GM19238 (cell line): ENCODE measurements around the gene LY6G6F.
A peak's percentile ranks its signal among the peaks of the same experiment; 100 is the strongest.

ENCODE experiments used
- DNase-seq: peaks from one replicate; pipeline ENCODE4 v3.0.0; 2011; ENCODE audit warnings: low spot score; ENCODE audit not compliant: insufficient read length

The LY6G6F gene

DNA sequence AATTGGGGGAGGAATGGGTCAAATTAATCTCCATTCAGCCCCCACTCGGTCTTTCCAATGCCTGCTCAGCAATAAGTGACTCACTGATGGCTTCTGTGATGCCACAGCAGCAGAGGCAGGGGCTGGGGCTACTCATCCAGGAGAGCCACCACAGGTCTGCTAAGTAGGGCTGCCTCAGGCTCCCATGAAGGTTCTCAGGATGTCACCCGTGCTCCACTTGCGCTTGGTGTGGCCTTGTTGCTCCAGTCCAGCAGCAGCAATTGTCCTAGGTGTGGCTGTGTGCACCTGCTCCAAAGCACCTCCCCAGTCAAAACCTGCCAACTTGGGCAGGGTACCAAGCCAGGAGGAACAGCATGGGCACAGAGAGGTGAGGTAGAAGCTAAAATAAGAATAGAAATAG, 15.5 kb downstream of the LY6G6F start:
- DNase-seq = no peak

DNA sequence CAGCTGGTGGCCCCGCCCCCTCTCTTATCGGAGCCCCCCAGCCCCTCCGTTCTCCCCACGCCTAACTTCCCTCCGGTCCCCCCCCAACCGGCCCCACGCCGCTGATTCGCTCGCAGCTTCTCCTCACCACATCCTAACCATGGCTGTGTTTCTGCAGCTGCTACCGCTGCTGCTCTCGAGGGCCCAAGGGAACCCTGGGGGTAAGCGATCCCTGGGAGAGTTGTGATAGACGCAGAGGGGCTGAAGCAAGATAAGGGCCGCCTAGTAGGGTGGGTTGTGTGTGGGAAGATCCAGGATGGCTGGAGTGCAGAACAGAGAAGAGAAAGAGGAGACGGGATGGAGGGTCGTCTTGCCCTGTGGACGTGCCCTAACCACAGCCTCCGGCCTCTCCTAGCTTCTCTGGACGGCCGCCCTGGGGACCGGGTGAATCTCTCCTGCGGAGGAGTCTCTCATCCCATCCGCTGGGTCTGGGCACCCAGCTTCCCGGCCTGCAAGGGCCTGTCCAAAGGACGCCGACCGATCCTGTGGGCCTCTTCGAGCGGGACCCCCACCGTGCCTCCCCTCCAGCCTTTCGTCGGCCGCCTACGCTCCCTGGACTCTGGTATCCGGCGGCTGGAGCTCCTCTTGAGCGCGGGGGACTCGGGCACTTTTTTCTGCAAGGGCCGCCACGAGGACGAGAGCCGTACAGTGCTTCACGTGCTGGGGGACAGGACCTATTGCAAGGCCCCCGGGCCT, 16.7 kb downstream of the LY6G6F start, which contains the start of gene MPIG6B:
Gene MPIG6B, plus strand, starts transcription at position 129 of the 735 bp plus-strand sequence. Its CDS starts 11 bp downstream, at position 140.
- DNase-seq = no peak

DNA sequence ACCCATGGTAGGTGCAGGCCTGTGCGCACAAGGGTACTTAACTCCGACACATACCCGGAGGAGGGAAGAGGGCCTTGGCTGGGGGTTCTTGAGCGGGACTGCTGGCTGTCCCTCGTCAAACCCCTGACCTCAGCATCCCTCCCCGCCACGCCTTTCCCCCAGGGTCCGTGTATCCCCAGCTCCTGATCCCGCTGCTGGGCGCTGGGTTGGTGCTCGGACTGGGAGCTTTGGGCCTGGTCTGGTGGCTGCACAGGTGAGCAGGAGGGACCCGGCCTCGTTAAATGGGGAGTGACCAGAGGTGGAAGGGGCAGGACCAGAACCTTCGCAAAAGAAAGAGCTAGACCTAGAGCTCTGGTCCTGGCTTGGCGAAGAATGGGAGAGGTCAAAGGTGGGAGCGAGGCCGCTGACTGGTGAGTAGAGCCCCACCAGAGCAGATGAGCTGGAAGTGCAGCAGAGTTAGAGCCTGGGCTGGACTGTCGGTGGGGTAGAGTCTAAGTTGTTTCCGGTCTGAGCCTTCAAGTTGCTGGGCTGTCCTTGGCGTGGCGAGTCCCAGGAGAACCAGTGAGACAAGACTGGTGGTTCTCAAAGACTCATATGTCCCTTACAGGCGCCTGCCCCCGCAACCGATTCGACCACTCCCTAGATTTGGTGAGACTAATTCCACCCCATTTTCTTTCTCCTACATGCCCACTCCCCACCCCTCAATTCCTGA, 17.5 kb downstream of the LY6G6F start:
- DNase-seq = no peak

DNA sequence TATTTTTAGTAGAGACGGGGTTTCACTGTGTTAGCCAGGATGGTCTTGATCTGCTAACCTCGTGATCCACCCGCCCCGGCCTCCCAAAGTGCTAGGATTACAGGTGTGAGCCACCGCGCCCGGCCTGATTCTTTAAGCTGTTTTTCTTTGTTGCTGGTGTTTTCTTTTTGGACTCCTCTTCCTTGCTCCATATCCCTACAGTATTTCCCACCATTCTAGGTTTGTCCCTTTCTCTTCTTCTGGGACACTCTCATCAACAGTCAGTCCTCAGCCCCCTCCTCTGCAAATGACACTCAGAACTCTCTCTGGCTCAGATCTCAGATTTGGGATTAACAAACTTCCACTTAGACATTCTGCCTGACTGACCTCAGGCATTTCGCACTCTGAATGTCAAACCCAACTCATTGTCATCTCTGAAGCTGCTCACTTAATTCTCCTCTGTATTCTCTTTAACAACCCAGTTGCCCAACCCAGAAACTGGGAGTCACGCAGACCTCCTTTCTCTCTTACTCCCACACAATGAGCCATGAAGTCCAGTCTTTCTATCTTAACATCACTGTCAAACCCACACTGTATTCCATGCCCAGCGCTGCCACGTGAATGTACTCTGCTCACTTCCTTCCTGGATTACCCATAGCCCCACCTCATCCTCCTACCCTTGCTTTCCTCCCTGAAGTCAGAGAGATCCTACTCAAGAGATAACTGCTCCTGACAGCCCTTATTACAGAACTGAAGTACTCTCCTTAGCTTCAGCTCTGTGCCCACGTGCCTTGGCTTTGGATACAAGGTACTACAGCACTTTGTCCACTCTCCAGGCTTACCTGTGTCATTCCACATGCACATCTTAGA, 19.1 kb downstream of the LY6G6F start:
- DNase-seq = no peak

DNA sequence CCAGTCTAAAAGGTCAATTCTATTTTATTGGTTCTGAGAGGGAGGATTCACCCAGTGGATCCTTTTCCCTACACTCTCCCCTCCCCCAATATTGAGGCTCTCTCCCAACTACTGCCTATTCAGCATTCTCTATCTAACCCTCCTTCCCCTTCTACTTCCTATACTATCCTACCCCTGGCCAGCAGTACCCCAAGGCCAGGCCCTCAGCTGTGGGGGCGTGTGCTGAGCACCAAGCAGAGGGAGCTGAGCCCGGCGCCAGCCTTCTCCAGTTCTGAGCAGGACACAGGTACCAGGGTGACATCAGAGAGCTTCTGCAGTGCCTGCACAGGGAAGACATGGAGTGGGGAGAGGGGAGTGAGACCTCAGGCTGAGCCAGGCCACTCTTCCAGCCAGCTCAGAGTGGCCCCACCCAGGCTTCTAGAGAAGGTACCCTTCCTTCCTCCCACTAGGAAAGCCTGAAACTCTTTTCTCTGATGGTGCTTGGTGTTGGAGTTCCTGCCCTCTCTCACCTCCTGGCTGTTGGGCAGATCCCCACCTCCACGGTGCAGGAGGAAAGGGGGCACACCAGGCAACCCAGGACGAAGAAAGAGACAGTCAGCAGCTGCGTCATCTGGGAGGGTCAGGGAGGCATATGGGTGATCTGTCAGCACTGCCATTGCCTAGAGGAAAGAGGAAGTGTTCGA, 20.5 kb downstream of the LY6G6F start:
- DNase-seq = peak; percentile 81

DNA sequence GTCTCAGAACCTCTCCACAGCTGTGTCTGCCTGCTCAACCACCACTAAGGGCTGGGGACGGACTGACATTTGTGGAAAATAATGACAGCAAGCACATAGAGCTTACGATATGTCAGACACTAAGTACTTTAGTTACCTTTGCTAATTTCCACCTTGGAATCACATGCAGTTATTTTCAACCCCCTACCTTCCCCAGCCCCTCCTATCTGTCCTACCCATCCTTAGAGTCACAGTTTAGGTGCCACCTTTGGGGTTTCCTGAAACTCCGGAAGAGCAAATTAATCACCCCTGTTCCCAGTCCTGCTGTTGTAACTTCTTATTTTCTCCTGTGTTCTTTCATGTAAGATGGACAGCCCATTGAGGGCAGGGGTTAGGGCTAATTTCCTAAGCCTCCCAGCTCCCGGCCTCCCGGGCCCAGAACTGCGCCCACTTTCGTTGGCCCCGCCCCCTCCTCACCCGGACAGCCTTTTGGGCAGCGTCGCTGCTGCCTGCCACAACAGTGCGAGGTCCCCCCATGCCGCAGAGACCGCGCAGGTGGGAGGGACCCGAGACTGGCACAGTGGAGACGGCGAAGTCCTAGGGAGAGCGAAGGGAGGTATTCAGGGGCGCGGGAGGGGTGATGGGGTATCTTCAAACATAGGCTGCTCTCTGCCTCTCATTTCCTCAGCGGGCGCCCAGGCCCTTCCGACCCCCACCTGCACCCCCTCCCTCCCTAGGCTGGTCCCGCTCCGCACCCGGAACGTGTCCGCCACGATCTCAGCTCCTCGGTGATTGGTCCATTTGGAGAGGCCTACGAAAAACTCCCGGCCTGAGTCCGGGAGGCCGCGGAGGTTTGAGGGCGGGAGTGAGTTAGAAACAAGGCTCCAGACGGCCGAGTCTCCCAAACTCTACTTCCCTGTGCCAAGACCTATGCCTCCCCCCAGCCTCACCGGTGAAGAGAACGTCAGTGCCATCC, 21.3 kb downstream of the LY6G6F start:
- DNase-seq = no peak

DNA sequence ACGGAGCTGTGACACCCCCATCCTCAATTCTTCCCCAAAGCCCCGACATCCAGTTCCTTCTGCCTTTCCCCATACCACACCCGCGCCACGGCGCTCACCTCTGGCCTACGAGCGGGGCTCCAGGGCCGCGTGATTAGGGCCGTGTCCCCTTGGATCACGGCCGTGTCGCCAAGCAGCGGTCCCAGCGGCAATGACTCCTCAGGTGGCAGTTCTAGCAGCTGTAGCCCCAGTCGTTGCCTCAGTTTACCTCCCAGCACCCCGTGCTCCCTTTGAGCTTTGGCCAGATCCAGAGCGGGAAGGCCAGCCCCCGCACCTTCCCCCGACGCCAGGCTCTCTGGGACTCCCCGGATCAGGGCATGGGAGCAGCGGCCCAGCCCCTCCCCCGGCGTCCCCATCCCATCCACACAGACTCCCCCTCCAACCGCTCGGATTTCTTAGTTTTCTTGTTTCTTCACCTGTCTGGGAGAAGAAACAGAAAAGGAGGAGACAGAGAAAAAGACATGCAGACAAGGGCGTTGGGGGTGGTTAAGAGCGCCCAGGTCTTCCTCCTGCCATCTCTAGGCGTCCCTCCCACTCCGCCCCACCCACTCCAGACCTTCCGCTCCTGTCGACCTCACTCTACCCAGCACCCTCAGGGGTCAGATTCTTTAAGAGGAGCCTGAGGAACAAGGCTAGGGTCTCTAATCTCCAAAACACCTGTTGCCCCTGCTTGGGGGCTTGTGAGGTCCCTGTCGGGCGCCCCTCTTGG, 22.3 kb downstream of the LY6G6F start, which contains the start of gene DDAH2:
Gene DDAH2, minus strand, starts transcription at position 533 of the 748 bp plus-strand sequence. Its CDS starts 138 bp downstream, at position 395.
- DNase-seq = no peak

DNA sequence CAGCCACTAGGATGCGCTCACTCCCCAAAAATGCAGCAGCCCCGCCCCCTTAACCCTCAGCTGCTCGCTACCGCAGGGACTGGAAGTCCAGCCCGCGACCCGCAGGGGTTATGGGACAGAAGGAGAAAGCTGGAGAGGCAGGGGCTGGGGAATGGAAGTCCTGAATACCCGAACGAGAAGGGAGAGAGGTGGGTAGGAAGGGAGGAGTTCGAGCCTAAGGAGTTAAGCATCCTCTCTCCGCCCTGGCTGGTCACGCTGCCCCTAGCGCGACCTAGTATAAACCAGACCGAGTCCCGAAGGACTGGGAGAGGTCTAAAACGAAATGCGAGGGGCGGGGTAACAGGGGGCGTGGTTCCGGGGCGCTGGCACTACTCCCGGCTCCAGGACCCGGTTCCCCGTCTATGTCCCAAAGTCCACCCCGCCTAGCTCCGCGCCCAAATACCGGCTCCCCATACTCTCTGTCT, 22.9 kb downstream of the LY6G6F start:
- DNase-seq = peak; percentile 60

DNA sequence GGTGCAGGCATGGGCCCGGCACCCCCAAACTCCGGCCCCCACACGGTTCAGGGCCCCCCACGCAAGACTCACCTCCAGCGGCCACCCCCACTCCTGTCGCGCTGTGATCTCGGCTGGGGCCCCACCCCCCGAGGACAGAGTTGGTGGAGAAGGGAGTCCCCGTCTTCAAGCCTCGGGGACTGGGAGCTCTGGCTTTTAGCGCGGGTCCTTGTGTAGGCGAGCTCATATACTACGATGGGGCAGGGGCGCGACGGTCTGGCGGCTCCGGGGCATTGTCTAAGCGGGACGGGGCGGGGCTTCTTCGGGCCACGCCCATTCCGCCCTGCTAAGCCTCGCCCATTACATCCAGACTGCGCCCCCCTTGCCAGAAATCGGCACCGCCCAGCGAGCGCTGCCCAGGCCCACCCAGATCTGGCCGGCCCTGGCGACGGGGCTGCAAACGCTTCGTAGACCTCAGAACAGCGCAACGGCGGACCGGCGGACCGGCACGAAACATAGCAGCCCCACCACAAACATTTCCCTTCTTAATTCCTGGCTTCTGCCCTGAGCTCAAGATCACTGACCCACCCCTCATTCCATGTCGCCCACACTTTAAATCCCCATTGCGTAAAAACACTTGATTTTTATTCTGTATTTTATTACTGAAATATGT, 23.4 kb downstream of the LY6G6F start:
- peak; percentile 50 for DNase-seq

DNA sequence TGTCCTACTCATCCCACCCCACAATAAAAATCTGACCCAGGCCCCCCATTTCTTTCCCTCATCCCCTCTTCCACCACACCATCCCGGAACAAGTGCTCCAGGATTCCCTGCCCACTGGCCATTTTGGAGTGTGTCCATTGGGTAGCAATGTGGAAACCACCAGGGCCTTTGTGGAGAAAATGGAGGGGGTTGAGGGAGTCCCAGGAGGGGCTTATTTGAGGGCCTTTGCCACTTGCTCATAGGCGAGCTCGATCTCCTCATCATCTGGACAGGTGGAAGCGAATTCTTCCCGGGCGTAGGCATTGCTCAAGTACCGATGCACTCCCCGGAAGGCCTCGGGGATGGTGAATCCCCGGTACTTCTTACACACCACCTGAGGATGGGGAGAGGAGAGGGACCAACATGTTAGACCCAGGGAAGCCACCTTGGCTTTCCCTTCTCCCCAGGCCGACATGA, 24.0 kb downstream of the LY6G6F start:
- DNase-seq = no peak

DNA sequence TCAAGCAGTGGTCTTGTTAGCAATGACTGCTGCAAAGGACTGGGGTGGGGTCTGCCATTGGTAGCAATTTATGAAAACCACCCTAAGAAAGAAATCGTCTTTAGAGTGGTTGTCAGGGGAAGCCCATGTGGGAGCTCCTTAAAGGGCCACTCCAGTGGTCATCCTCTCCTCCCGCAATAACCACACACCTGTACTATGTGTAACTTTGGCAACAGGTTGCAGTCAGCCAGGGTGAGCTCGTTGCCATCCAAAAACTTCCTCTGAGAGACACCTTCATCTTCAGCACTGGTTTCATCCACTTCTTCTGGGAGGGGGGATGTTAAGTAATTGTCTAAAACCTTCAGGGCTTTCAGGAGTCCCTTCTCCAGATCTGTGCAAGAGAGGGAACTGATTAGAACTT, 25.4 kb downstream of the LY6G6F start:
- DNase-seq = no peak

DNA sequence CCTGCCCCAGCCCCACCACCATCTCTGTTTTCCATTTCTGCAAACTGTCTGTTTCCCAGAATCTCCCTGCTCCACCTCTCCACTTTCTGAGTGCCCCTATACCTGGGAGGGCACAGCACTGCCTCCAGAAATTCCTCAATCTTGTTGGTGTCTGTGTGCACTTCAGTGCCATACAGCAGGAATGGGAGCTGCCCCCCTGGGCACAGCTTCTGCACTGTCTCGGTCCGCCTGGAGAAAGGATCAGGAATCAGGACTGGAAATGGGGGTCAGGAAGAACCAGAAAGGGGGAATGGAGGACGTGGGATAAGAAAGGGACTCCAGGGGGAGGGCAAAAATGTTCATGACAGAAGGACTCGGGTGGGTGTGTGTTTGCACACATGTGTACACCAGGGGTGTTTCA, 27.1 kb downstream of the LY6G6F start:
- no peak for DNase-seq

DNA sequence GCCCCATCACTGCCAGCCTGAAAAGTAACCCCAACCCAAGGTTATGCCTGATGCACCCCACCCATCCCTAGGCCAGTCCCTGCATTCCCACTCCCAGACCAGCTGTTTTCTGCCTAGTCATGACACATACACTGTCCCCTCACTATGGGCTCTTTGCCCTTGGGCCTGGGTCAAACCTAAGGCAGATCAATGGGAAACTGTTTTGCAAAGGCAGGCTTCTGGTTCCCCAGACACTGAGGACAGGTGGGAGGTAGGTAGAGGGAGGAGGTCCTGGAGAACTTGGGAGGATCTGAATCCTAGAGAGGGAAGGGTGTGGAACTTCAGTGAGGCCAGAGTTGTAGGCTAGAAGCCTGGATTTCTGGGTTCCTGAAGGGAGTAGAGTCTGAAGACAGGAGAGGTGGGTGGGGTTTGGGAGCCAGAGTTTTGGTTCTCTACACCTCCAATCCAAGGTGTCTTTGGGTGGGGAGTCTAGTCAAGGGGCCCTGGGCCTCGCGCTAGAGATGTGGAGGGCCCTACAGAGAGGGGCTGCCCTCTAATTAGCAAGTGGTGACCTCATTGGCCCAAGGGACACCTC, 27.7 kb downstream of the LY6G6F start:
- DNase-seq = no peak

DNA sequence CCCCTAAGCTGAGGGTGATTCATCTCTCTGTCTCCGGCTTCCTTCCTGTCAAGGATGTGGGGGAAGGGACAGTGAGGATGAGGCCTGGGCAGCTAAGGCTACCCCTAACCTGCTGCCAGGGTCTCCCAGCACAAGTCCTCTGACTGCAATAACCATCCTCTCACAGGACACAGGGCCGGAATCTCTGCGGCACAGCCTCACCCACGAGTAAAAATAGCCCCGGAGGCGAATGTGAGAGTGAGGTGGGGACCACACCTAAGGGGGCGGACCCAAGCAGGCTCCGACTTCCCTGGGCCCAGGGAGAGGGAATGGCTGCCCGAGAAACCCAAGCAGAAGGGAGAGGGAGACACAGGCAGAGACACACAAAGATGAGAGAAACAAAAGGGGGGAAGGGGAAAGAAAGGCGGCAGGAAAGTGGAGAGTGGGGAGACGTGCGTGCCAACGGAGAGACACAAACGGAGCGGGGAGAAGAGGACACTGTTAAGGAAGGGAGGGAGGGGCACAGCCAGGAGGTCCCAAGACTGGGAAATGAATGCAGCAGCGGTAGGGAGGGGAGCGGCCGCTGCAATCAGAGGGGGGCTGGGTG, 28.2 kb downstream of the LY6G6F start:
- peak; percentile 73 for DNase-seq

DNA sequence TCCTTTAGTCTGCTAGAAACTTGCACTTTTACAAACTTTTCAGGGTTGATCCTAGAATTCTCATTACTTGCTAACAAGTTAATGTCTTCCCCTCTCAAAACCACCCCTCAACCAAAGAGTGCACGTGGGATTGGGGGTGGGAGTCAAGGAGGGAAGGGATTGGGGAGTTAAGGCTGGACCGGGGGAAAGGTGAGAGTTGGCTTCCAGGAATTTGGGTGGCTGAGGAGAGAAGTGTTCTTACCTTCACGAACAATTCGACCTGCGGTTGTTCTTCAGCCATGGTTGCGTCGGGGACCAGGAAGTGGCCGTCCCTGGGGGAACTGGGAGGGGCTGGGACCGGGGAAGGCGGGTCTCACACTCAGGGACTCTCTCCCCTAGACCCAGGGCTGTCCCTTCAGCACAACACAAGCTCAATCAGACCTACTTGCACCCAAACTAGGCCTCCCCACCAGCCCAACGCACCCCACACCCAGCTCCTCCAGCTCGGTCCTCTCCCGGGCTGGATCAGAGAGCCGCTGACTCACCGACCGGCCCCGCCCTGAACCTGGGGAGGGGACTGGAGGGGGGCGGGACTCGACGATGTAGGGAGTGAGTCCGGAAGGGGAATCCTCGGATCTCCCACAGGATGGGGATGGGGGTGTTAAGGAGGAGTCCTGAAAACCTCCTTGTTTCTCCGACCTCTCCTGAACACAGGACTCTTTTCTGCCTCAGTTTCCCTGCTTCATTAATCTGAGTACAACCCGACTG, 29.5 kb downstream of the LY6G6F start, which contains the start of gene CLIC1:
Gene CLIC1, minus strand, starts transcription at position 510 of the 747 bp plus-strand sequence. Its CDS starts 230 bp downstream, at position 280.
- DNase-seq = peak; percentile 79

DNA sequence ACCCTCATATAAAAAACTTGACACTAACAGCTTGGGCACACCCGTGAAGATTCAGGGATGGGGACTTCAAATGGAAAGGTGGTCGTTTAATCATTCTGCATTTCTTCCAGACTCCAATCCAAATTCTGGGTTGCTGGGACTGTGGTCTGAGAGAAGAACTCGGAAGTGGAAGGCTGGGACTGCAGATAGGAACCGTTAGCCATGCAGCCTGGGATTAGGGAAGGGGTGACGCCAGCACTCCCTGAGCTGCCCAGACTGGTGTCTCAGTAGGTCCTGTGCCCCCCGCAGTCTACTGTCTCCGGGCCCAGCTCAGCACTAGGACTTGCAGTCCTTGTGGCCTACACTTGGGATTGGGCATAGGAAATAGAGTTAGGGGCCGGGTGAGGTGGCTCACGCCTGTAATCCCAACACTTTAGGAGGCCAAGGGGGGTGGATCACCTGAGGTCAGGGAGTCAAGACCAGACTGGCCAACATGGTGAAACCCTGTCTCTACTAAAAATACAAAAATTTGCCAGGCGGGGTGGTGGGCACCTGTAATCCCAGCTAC, 30.2 kb downstream of the LY6G6F start:
- DNase-seq = no peak
